LNCAP (cell line): Measurements from ENCODE around the gene CERS1.
A peak's percentile ranks its signal among the peaks of the same experiment; 100 is the strongest.

Source experiments
- TF ChIP-seq, protein P1 (sequence below): fragments of 450-650 bp; IDR thresholded peaks from 2 replicates; pipeline ENCODE4 v1.5.1; 2017; ENCODE audit warnings: mild to moderate bottlenecking

CERS1 gene

DNA sequence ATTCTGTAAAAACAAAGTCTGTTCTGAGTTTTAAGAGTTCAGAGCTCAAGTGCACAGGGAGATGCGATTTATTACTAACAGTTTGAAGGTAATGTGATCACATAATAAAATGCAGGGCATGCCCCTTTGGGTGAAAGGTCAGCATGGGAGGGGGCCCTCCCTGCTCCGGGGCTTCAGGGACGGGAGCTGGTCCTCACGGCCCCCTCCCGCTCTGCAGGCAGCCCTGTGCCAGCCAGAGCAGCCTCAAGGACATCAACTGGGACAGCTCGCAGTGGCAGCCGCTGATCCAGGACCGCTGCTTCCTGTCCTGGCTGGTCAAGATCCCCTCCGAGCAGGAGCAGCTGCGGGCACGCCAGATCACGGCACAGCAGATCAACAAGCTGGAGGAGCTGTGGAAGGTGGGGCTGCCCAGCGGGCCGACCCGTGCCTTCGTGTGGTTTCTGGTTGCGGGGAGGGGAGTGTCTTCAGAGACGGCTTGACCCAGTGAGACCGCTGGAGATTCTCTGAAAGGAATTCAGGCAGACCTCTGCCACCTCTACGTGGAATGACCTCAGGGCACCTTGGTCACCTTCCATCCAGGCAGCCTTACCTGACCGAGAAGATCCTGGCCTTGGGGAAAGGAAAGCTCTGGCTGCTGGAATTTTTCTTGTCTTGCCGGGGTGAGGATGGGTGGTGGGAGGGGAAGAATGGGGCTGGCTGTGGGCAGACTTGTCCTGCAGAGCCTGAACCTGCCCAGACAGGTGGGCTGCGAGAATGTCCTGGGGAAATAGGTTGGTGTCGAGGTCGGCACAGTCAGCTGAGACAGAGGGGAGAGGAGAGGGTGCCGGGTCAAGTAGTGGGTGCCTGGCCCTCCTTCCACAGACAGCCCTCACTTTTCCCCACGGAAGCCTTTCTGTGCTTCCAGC is 45.2 kb downstream of the CERS1 start:
- TF ChIP-seq, protein P1, sequence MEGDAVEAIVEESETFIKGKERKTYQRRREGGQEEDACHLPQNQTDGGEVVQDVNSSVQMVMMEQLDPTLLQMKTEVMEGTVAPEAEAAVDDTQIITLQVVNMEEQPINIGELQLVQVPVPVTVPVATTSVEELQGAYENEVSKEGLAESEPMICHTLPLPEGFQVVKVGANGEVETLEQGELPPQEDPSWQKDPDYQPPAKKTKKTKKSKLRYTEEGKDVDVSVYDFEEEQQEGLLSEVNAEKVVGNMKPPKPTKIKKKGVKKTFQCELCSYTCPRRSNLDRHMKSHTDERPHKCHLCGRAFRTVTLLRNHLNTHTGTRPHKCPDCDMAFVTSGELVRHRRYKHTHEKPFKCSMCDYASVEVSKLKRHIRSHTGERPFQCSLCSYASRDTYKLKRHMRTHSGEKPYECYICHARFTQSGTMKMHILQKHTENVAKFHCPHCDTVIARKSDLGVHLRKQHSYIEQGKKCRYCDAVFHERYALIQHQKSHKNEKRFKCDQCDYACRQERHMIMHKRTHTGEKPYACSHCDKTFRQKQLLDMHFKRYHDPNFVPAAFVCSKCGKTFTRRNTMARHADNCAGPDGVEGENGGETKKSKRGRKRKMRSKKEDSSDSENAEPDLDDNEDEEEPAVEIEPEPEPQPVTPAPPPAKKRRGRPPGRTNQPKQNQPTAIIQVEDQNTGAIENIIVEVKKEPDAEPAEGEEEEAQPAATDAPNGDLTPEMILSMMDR: no peak

DNA sequence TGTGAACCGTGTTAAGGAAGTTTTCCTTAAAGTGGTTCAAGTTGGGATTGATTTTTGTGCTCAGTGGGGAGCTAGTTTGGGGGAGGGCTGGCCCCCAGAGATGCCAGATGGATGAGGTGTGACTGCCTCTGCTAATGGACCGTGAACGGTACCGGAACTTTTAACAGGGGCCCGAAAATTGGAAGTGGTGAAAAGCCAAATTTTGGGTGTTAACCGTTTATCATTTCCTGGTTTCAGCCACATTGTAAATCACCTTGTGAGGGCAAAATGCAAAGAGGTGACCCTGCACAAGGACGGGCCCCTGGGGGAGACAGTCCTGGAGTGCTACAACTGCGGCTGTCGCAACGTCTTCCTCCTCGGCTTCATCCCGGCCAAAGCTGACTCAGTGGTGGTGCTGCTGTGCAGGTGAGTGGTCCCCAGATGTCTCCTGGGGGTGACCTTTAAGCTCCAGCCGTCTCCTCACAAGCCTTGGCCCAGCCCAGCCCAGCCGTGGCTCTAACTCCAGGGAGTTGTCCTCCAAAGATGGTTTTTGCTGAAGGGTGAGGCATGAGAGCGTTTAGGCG is 46.0 kb downstream of the CERS1 start:
- TF ChIP-seq, protein P1: no peak

DNA sequence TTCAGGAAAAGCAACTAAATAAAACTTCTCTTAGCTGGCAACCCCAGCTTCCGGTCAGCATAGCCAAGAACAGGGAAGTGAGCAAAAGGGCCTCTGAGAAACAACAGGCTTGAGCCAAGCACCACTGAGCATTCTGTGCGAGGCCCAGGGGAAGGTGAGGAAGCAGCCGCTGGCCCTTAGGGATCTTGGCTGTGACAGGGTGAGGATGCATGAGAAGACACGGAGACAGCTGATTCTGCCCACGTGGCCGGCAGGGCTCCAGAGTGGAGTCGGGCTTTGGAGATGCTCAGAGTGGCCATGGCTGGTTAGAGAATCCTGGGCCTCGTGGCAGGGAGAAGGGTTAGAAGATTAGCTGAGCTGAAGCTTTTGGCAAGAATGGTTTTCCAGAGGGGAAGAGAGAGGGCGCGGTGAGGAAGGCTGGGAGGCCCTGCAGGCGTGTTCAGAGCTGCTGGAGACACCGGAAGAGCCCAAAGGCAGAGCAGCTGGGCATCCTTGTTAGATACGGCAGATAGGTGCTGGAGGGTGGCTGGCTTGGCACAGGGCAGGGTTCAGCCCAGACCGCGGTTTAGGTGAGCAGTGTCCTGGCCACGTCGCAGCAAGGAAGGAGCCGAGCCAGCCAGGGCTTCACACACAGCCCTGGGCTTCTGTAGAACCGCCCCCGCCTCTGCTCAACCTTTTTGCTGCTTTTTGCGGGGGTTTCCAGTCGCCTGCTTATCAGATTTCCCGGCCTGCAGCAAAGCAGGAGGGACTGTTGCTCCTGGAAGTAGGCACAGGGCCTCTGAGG is 46.9 kb downstream of the CERS1 start:
- TF ChIP-seq, protein P1: no peak

DNA sequence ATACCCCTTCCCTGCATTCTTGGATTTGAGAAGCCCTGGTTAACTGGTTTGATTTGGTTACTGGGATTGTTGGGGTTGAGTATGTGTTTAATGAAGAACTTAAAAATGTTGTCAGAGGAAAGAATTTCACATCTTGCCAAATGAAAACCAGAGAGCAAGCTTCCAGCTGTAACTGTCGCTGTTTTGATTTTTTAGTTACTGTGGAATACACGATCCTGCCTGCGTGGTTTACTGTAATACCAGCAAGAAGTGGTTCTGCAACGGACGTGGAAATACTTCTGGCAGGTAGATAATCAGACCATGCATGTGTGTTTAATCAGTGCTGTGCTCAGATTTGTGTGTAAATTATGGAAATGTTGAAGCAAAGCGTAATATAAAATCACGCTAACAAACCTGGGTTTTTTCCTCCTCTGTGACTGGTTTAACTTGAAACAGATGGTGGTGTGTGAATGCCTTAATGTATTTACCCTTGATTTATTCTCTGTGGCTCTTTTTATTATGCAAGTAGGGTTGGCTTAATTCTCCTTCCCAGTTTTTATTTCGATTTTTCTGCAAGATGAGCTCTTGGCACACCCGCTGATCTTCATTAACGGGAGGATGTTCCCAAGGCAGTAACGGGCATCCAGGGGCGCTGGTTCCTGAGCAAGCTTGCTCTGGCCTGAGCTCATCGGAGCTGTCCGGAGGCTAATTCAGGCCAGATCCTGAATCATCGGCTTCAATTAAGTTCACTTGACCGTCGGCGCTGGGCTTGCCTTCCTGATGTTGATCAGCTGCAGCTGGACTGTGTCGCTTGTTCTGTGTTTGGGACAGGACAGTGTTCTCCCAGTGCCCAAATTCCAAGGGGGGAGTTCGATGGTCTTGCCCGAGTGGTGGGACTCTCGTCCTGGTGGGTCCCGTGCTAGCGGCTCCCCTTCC is 48.2 kb downstream of the CERS1 start:
- TF ChIP-seq, protein P1: peak; percentile 37

DNA sequence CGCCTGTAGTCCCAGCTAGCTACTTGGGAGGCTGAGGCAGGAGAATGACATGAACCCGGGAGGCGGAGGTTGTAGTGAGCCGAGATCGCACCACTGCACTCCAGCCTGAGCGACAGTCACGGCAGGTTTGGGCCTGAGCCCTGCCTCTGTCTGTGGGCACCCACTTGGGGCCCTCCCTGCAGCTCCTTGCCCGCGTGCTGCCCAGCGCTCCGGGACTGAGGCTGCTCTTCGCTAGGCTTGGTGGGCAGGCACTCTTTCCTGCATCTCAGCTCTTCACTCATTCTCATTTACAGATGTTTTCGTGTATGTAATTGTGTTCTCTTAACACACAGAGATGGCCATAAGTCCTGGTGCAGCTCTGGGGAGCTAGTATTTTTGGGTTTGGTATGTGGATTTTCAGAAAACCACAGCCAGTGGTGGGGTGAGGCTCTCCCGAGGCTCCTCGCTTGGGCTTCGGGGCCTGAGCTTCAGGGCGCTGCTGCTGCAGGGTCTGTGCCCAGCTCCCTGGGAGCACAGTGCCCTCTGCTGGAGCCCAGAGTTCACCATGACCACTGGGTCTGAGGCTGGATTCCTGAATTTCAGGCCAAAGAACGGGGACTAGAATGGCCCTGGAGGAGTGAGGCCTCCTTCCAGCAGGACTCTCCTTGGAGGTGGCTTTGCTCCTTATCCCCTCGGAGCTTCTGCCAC is 49.0 kb downstream of the CERS1 start:
- TF ChIP-seq, protein P1: peak; percentile 95

DNA sequence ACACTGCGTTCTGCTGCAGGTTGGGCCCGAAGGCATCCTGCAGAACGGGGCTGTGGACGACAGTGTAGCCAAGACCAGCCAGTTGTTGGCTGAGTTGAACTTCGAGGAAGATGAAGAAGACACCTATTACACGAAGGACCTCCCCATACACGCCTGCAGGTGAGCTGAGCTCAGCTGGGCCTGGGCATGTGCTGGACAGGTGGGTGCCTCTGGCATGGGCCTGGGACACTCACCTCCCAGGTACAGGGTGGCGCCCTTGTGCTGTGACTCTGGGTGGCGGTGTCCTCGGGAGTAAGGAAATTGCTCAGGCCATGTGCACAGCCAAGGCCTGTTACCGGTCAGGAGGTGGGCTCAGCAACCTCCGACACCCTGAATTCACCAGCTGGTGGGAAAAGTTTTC is 50.0 kb downstream of the CERS1 start:
- TF ChIP-seq, protein P1: no peak
